ENCODE results near the gene AUTS2. TPM values are rescaled to one million over a fixed set of nuclear protein-coding genes. Genes with fewer than 3 reads are reported as not detected.

Gene AUTS2
- total RNA-seq, 2 experiments from 2014 or later, result 17.5 to 23.8 TPM

DNA sequence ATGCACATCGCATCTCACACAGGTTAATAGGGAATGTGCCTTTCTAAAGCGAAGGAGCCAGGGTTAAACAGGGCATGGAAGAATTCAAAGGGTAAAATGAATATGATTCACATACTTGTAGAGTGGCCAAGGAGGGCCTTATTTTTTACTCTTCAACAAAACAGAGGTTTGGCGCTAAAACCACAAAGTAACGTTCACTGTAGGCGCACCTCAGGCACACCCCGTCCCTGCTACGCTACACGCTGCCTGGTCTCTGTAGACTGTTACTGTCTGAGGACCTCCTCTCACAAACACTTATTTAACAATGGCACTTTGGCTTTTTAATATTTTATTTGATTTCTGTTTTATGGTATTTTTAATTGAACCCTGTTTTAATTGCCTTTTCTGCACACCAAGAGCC is 1071.6 kb downstream of the AUTS2 start:
- H3K27ac Mint-ChIP-seq, result no peak overlapping the region
- H3K9me3 Mint-ChIP-seq, result peaks cover 1% of the 10 kb centered on the region
- H3K36me3 Mint-ChIP-seq, result no peaks in the 10 kb centered on the region
- peaks cover 8% of the 10 kb centered on the region for H3K4me1 Mint-ChIP-seq
- H3K4me3 Mint-ChIP-seq, result no peak overlapping the region
- POLR2A ChIA-PET, result no interaction called here
- H3K27me3 Mint-ChIP-seq, result peaks cover 20% of the 10 kb centered on the region
- DNase-seq (no peak), ATAC-seq (ENCODE audit: low read depth) (no peak)

GRCh38 chr7:70670288-70670687 is 1072.0 kb downstream of the AUTS2 start:
- DNase-seq, result no peak
- Mint-ChIP-seq H3K36me3 (no peaks in the 10 kb centered on the region), H3K27me3 (peaks cover 20% of the 10 kb centered on the region), H3K4me3 (no peak overlapping the region), H3K27ac (no peak overlapping the region), H3K9me3 (peaks cover 1% of the 10 kb centered on the region), H3K4me1 (peaks cover 8% of the 10 kb centered on the region)
- no peak for ATAC-seq (ENCODE audit: low read depth)
- POLR2A ChIA-PET, result no interaction called here

- H3K9me3 Mint-ChIP-seq, result peaks cover 2% of the 10 kb centered on the region
- POLR2A ChIA-PET, result no interaction called here
- peaks cover 14% of the 10 kb centered on the region for H3K4me1 Mint-ChIP-seq
- peaks cover 10% of the 10 kb centered on the region for H3K27me3 Mint-ChIP-seq
- H3K36me3 Mint-ChIP-seq, result no peaks in the 10 kb centered on the region
- no peak overlapping the region for H3K27ac Mint-ChIP-seq
- ATAC-seq (ENCODE audit: low read depth), result no peak
- DNase-seq, result no peak
- no peak overlapping the region for H3K4me3 Mint-ChIP-seq
Measured at GRCh38 chr7:70673778-70674570, 1075.7 kb downstream of the AUTS2 start.

DNA sequence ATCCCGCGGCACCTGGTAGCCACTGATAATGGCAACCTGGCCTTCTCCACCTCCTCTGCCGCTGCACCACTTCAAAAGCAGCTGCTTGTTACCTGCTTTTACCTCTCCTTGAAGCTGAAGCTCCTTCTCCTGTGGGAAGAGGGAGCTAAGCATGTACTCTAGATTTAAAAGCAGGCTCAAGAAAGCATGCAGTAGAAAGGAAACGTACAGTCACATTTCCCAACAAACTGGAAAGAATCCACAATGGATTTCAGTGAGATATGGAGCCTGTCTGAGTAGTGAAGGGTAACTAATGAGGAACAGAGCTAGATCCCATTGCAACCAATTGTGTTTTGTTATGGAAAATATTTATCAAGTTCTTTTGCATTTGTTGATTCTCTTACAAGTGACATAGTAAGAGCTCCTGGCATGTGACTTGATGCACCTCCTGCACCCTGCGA is 1076.3 kb downstream of the AUTS2 start:
- Mint-ChIP-seq H3K4me3 (no peak overlapping the region), H3K4me1 (peaks cover 17% of the 10 kb centered on the region), H3K27me3 (peaks cover 10% of the 10 kb centered on the region), H3K27ac (no peak overlapping the region), H3K36me3 (no peaks in the 10 kb centered on the region), H3K9me3 (peaks cover 2% of the 10 kb centered on the region)
- POLR2A ChIA-PET, result no interaction called here
- DNase-seq, result no peak
- ATAC-seq (ENCODE audit: low read depth), result no peak

DNA sequence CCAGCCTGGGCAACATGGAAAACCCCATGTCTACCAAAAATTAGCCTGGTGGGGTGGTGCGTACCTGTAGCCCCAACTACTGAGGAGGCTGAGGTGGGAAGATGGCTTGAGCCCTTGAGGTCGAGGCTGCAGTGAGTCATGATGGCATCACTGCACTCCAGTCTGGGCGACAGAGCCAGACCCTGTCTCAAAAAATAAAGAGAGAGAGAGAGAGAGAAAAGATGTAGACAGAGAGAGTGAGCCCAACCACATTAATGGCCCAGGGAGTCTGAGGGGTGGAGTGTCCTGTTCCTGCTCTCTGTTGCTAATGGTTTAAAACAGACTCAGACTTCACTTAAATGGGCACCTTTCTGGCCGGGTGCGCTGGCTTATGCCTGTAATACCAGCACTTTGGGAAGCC is 1078.0 kb downstream of the AUTS2 start:
- H3K9me3 Mint-ChIP-seq, result peaks cover 2% of the 10 kb centered on the region
- ATAC-seq (ENCODE audit: low read depth) (no peak), DNase-seq (no peak)
- POLR2A ChIA-PET, result no interaction called here
- H3K36me3 Mint-ChIP-seq, result no peaks in the 10 kb centered on the region
- H3K4me1 Mint-ChIP-seq, result peaks cover 15% of the 10 kb centered on the region
- H3K27me3 Mint-ChIP-seq, result peaks cover 7% of the 10 kb centered on the region
- H3K4me3 Mint-ChIP-seq, result no peak overlapping the region
- H3K27ac Mint-ChIP-seq, result no peak overlapping the region

DNA sequence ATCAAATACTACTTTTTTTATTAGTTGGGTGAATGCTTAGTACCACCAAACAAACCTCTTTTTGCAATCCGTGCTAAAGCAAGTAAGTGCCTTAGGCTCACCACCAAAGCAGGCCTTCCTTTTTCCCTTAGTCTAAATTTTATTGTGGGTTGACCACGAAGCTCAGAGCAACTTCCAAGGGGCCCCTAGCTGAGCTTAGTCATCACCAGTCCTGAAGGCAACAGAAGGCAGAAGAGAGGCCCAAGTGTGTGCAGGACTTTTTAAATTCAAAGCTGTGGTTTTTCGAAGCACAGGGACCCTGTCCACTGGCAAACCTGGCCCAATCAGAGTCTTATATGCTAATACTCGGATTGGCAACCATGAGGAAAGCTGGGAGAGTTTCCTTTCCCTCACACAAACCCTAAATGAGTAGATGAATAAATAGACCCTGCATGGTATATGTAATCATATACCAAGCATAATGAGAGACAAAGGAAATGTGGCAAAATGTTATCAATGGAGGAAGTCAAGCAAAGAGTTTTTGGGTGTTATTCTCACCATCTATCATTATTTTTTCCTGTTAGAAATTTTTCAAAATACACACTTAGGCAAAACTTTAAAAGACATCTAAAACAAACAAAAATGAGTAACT is 1080.5 kb downstream of the AUTS2 start:
- Mint-ChIP-seq H3K36me3 (no peaks in the 10 kb centered on the region), H3K27me3 (peaks cover 3% of the 10 kb centered on the region), H3K4me3 (peak overlapping the region; percentile 6), H3K9me3 (peaks cover 1% of the 10 kb centered on the region), H3K27ac (peak overlapping the region; percentile 43), H3K4me1 (peaks cover 32% of the 10 kb centered on the region)
- DNase-seq (no peak), ATAC-seq (ENCODE audit: low read depth) (peak; percentile 67)
- POLR2A ChIA-PET, result interaction anchor here (1.2 kb wide), 1 partner anchor 16 kb away, joined by 4 read pairs; no protein-coding TSS in a partner anchor

- Mint-ChIP-seq H3K27me3 (peaks cover 7% of the 10 kb centered on the region), H3K9me3 (peaks cover 3% of the 10 kb centered on the region), H3K4me3 (peak overlapping the region; percentile 2), H3K27ac (peak overlapping the region; percentile 2), H3K4me1 (peaks cover 32% of the 10 kb centered on the region), H3K36me3 (no peaks in the 10 kb centered on the region)
- DNase-seq (no peak), ATAC-seq (ENCODE audit: low read depth) (no peak)
- POLR2A ChIA-PET, result interaction anchor here (1.0 kb wide), 1 partner anchor 14 kb away, joined by 4 read pairs; no protein-coding TSS in a partner anchor
Measured at GRCh38 chr7:70679661-70680060, 1081.4 kb downstream of the AUTS2 start.

- ATAC-seq (ENCODE audit: low read depth), result no peak
Measured at GRCh38 chr7:70680306-70680705, 1082.0 kb downstream of the AUTS2 start.

DNA sequence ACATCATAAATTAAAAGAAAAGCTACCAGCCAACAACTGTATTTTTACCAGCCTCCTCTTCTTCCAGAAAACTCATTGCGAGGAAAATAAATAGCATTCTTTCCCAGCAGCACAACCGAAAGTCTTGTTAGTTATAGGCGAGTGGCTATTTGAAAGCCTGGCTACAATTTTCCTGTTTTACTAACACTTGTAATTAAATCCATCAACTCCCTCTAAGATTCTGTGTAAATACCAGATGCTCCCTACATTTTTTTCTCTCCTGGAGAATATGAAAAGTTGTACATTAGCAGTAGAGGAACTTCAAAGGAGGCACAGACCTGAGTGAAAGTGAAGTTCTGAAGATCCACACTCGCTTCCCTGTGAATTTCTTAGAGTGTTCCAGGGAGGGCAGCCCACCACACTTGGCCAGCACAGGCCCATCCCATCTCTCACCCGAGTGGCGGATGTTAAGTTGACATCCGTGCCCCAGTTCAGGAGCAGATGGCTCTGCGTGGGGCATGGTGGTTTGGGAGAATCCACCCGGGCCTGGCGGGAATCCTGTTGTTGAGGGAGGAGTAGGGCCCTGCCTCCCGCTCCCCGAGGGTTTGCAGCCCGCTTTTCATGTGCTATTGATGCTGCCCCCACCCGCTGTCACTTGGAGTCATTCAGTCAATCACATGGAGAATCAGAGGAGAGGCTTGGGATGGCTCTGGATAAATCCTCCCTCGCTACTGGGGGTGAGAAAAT is 1082.6 kb downstream of the AUTS2 start:
- Mint-ChIP-seq H3K4me3 (no peak overlapping the region), H3K36me3 (no peaks in the 10 kb centered on the region)

More at GRCh38 chr7:70680306-70680705, 1082.0 kb downstream of the AUTS2 start:
- H3K4me1 Mint-ChIP-seq, result peaks cover 32% of the 10 kb centered on the region
- POLR2A ChIA-PET, result interaction anchor here (1.0 kb wide), 1 partner anchor 14 kb away, joined by 4 read pairs; no protein-coding TSS in a partner anchor
- H3K36me3 Mint-ChIP-seq, result no peaks in the 10 kb centered on the region
- DNase-seq, result no peak
- H3K27me3 Mint-ChIP-seq, result peaks cover 7% of the 10 kb centered on the region
- H3K9me3 Mint-ChIP-seq, result peaks cover 3% of the 10 kb centered on the region
- H3K27ac Mint-ChIP-seq, result no peak overlapping the region
- H3K4me3 Mint-ChIP-seq, result no peak overlapping the region

DNA sequence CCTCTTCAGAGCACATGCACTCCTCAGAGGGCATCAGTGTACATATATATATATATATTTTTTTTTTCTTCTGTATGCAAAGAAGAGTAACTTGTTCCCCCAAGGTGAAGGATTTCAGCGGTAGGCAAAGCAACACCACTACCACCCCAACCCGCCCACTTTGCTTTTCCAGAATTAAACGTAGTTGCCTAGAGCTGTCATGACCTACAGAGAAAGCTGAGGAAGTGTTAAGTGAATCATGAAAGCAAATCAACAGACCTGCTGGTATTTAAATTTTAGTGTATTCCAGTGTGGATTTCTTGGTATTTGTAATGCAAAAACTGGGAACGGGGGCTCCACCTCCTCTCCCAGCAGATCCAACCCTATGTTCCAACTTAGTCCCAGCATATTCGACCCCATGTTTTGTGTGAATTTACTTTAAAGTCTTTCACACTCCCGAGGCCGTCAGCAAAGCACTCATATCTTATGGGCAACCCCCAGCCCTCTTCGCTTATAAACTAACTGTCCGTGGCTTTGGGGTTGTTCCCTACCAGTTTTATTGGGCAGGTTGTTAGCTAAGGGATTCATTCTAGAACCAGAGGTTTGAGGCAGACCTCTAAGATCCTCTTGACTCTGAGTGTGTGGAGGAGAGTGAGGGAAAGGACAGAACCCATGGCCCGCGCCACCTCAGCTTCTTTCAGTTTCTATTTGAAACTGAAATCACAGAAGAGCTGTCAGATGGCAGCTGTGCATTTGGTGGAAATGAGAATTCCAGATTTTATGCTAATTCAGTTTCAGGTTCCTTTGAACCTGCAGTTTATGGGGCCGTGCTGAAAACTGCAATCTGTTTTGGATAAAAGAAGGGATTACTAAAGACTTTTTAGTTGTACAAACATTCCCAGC is 1083.4 kb downstream of the AUTS2 start:
- H3K9me3 Mint-ChIP-seq, result peaks cover 3% of the 10 kb centered on the region
- DNase-seq (no peak), ATAC-seq (ENCODE audit: low read depth) (peak; percentile 73)
- peaks cover 32% of the 10 kb centered on the region for H3K4me1 Mint-ChIP-seq
- peak overlapping the region; percentile 30 for H3K27ac Mint-ChIP-seq
- H3K27me3 Mint-ChIP-seq, result peaks cover 9% of the 10 kb centered on the region
- POLR2A ChIA-PET, result no interaction called here
- H3K36me3 Mint-ChIP-seq, result no peaks in the 10 kb centered on the region
- H3K4me3 Mint-ChIP-seq, result peak overlapping the region; percentile 53

More for the DNA sequence above, 1082.6 kb downstream of the AUTS2 start:
- Mint-ChIP-seq H3K27ac (no peak overlapping the region), H3K4me1 (peaks cover 32% of the 10 kb centered on the region), H3K27me3 (peaks cover 8% of the 10 kb centered on the region), H3K9me3 (peaks cover 3% of the 10 kb centered on the region)
- ATAC-seq (ENCODE audit: low read depth) (no peak), DNase-seq (no peak)
- POLR2A ChIA-PET, result no interaction called here

- Mint-ChIP-seq H3K36me3 (no peaks in the 10 kb centered on the region), H3K4me1 (peaks cover 24% of the 10 kb centered on the region), H3K4me3 (no peak overlapping the region), H3K27me3 (peaks cover 5% of the 10 kb centered on the region), H3K27ac (no peak overlapping the region), H3K9me3 (peaks cover 2% of the 10 kb centered on the region)
- ATAC-seq (ENCODE audit: low read depth), result no peak
- no peak for DNase-seq
- POLR2A ChIA-PET, result no interaction called here
Measured at GRCh38 chr7:70684173-70684572, 1085.9 kb downstream of the AUTS2 start.

DNA sequence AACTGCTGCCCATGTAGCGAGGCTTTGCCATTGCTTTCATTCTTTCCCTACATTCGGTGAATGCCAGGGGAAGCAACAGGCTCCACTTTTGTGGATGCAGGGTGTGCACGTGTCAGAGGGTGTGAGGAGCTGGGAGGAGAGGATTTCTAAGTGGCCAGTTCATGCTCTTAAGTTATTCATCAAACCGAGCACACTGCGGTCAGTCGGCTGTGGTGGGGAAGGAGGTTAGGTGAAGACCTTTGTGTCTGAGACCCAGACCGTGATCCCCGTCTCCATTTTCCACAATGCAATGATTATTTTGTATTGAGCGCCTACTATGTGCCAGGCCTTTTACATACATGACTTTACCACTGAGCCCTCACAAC is 1095.0 kb downstream of the AUTS2 start:
- peaks cover 2% of the 10 kb centered on the region for H3K36me3 Mint-ChIP-seq
- H3K27ac Mint-ChIP-seq, result peak overlapping the region; percentile 25
- no peak for ATAC-seq (ENCODE audit: low read depth)
- POLR2A ChIA-PET, result interaction anchor here (1.0 to 1.1 kb wide), 2 partner anchors 14 to 45 kb away, joined by 3 to 4 read pairs; no protein-coding TSS in a partner anchor
- H3K27me3 Mint-ChIP-seq, result peaks cover 45% of the 10 kb centered on the region
- H3K4me1 Mint-ChIP-seq, result peaks cover 21% of the 10 kb centered on the region
- H3K4me3 Mint-ChIP-seq, result peak overlapping the region; percentile 65
- no peak for DNase-seq
- no peaks in the 10 kb centered on the region for H3K9me3 Mint-ChIP-seq

All from activated naive CD8-positive, alpha-beta T cell treated with anti-CD3 and anti-CD28 coated beads, Interleukin-2, amount 10 ng/mL, durations not matched to agents 7 days and 5 days (primary cell).